ENCODE data around the gene MACROD1.

MACROD1 gene

GRCh38 chr11:64128255-64129006 is 37.5 kb downstream of the MACROD1 start:
- no peak for DNase-seq

GRCh38 chr11:64127267-64128072 is 38.4 kb downstream of the MACROD1 start:
- DNase-seq, result no peak

GRCh38 chr11:64126796-64127195 is 39.1 kb downstream of the MACROD1 start:
- DNase-seq, result no peak

- no peak for DNase-seq
These were observed 39.5 kb downstream of the MACROD1 start for GRCh38 chr11:64126371-64126770.

GRCh38 chr11:64125676-64126075 is 40.2 kb downstream of the MACROD1 start:
- DNase-seq, result no peak

GRCh38 chr11:64124147-64124546 is 41.8 kb downstream of the MACROD1 start:
- DNase-seq, result no peak

GRCh38 chr11:64123679-64124078 is 42.2 kb downstream of the MACROD1 start:
- no peak for DNase-seq

GRCh38 chr11:64122411-64123410 is 43.2 kb downstream of the MACROD1 start:
- no peak for DNase-seq

GRCh38 chr11:64121663-64122410 is 44.1 kb downstream of the MACROD1 start:
- no peak for DNase-seq

- DNase-seq, result no peak
These were observed 44.9 kb downstream of the MACROD1 start for GRCh38 chr11:64120951-64121569.

GRCh38 chr11:64119700-64120099 is 46.2 kb downstream of the MACROD1 start:
- DNase-seq, result no peak

- no peak for DNase-seq
These were observed 46.8 kb downstream of the MACROD1 start for GRCh38 chr11:64118876-64119665.

GRCh38 chr11:64117763-64118459 is 48.0 kb downstream of the MACROD1 start:
- DNase-seq, result no peak

GRCh38 chr11:64115531-64116522 is 50.1 kb downstream of the MACROD1 start:
- DNase-seq, result no peak

- no peak for DNase-seq
These were observed 51.7 kb downstream of the MACROD1 start for GRCh38 chr11:64114231-64114630.

- no peak for DNase-seq
These were observed 52.5 kb downstream of the MACROD1 start for GRCh38 chr11:64113462-64113780.

GRCh38 chr11:64112771-64113461 is 53.0 kb downstream of the MACROD1 start:
- no peak for DNase-seq
